ENCODE results near the gene NDUFC2.

- no peak for TF ChIP-seq EZH2phosphoT487 (IDR thresholded peaks at IDR 0.05; ENCODE audit: insufficient read depth, low read depth)
- TF ChIP-seq EZH2 (IDR thresholded peaks at IDR 0.05; ENCODE audit: insufficient read depth, poor library complexity, severe bottlenecking): no peak
Observed at GRCh38 chr11:78033040-78033439, 46.6 kb downstream of the NDUFC2 start.

Measured in GM23248 (cell line).